22Rv1 (cell line): ENCODE results near the gene TXNRD3.

Experiments used
- CTCF ChIP-seq: fragments of 450-650 bp; IDR thresholded peaks from 2 replicates; pipeline ENCODE4 v1.5.1; 2017; ENCODE audit warnings: mild to moderate bottlenecking
- ZFX ChIP-seq: fragments of 450-650 bp; IDR thresholded peaks from 2 replicates; pipeline ENCODE4 v1.6.1; 2017; ENCODE audit warnings: antibody characterized with exemption, borderline replicate concordance

GRCh38 chr3:126638790-126639189, 16.1 kb downstream of the TXNRD3 start:
- no peak for TF ChIP-seq CTCF
- TF ChIP-seq ZFX, result no peak
